ENCODE measurements around the gene ATP8A2.

The ATP8A2 gene

DNA sequence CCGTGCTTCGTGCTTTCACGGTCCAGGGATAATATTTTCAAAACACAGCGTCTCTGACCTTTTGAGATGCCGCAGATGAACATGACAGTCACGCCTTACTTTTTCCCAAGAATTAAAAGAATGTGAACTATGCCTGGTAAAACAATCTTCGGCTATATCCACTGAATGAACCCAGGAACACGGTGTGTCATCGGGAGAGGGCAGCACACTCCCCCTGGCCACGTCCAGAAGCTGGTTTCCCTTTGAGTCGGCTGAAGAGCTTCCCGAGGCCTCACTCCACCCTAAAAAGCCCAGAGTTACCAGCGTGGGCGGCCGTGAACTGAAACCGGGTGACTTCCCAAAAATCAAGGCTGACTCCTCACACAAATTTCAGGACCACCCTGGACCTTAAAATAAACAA lies 702.9 kb downstream of the ATP8A2 start:
- DNase-seq (ENCODE audit: low spot score), result peak; percentile 24
